Natural killer cell treated with Interleukin-12 subunit alpha and Interleukin-12 subunit beta and Interleukin-15 and Interleukin-18, amount 100 ng/mL, for 72 hours (primary cell): ENCODE measurements around the gene RASAL3. TPM values are rescaled to one million over a fixed set of nuclear protein-coding genes. Genes with fewer than 3 reads are reported as not detected.

Experiments
- ATAC-seq, 2 donors: fragments of 150-1000 bp; cut with Tn5 transposase in 1 of 2; sonication (Bioruptor Pico), chemical (Tn5 transposase) in 1 of 2; 2 replicates each; pipeline ENCODE4 v1.10.0; 2021
- DNase-seq: peaks from one replicate; pipeline ENCODE4 v3.0.0; 2022; ENCODE audit warnings: low spot score
- H3K27ac Mint-ChIP-seq, 2 donors: 1 replicate in 1 of 2; 2 replicates in 1 of 2; pipeline ENCODE4 v1.8.0; 2022; ENCODE audit warnings: mixed read lengths in 2 of 2, mild to moderate bottlenecking in 1 of 2, moderate library complexity in 1 of 2
- H3K27me3 Mint-ChIP-seq, 2 donors: 1 replicate in 1 of 2; 2 replicates in 1 of 2; pipeline ENCODE4 v1.8.0; 2022; ENCODE audit warnings: mixed read lengths in 2 of 2
- H3K36me3 Mint-ChIP-seq: one replicate; pipeline ENCODE4 v1.8.0; 2022; ENCODE audit warnings: mixed read lengths
- H3K4me1 Mint-ChIP-seq, 2 donors: 1 replicate in 1 of 2; 2 replicates in 1 of 2; pipeline ENCODE4 v1.8.0; 2022; ENCODE audit warnings: low read depth in 2 of 2, mixed read lengths in 2 of 2, mild to moderate bottlenecking in 1 of 2
- H3K4me3 Mint-ChIP-seq: one replicate; pipeline ENCODE4 v1.8.0; 2022; ENCODE audit warnings: mixed read lengths
- H3K9me3 Mint-ChIP-seq: 2 replicates; pipeline ENCODE4 v1.8.0; 2022; ENCODE audit warnings: mixed read lengths
- total RNA-seq, 2 donors: library from RNA; stranded (reverse); gene quantifications; one replicate each; pipeline ENCODE4 v1.2.3, GENCODE V29; 2022

Gene RASAL3
- total RNA-seq, 2 donors from 2014 or later: 129 to 158 TPM

- H3K27ac Mint-ChIP-seq: peak overlapping the region; percentile 75 to 84
- peak; percentile 62 to 64 for ATAC-seq
- peak; percentile 67 for DNase-seq
- no peaks in the 10 kb centered on the region for H3K36me3 Mint-ChIP-seq
- no peaks in the 10 kb centered on the region for H3K9me3 Mint-ChIP-seq
- peaks cover 0 to 8% of the 10 kb centered on the region in 2 donors for H3K27me3 Mint-ChIP-seq
- peak overlapping the region; percentile 74 for H3K4me3 Mint-ChIP-seq
- peaks cover 51 to 54% of the 10 kb centered on the region in 2 donors for H3K4me1 Mint-ChIP-seq
Observed at GRCh38 chr19:15466851-15467733, 2.7 kb upstream of the RASAL3 start.

GRCh38 chr19:15463861-15464371, 428 bp downstream of the RASAL3 start:
- Mint-ChIP-seq H3K27me3 (peaks cover 0 to 1% of the 10 kb centered on the region in 2 donors), H3K27ac (peak overlapping the region; percentile 94 to 95), H3K36me3 (no peaks in the 10 kb centered on the region), H3K4me3 (peak overlapping the region; percentile 95), H3K4me1 (peaks cover 49 to 51% of the 10 kb centered on the region in 2 donors), H3K9me3 (no peaks in the 10 kb centered on the region)
- ATAC-seq (peak; percentile 88 to 89), DNase-seq (peak; percentile 86)

- Mint-ChIP-seq H3K4me1 (peaks cover 27 to 32% of the 10 kb centered on the region in 2 donors), H3K9me3 (no peaks in the 10 kb centered on the region), H3K27ac (peak overlapping the region; percentile 94 to 95), H3K27me3 (no peaks in the 10 kb centered on the region), H3K4me3 (peak overlapping the region; percentile 17), H3K36me3 (no peaks in the 10 kb centered on the region)
- ATAC-seq (no peak), DNase-seq (no peak)
Observed at GRCh38 chr19:15461694-15462093, 2.6 kb downstream of the RASAL3 start.

DNA sequence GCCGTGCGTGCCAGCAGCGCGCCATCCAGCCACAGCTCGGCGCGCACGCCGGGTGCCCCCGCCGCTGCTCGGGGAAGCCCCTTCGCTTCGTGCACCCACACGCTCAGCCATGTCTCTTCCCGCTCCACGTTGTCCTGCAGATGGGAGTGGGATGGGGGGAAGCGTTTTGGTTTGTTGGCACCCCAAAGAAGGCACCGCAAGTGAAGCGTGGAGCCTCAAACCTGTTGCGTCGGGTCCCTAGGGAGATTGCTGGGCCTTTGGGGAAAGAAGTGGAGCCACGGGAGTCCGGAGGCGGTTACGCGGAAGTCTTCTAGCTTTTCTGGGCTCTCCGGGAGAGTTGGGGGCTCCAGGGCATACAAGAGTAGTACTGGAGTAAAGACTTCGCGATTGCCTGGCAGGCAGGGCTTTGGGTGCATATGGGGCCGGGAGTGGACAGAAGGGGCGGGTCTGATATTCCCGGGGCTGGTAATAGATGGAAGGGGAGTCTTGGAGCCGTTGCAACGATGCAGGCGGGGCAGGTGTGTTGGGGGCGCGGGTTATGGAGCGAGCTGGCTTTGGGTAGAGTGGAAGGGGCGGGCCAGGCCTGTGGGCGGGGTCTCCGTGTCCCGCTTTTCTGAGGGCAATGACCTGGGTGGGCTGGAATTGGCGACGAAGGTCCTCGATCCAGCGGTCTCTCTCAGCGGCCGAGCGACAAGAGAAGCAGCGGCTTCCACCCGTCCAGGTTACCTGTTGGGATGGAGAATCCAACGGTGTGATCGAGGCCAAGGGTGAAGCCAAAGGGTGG, 6.5 kb downstream of the RASAL3 start:
- Mint-ChIP-seq H3K27me3 (no peaks in the 10 kb centered on the region), H3K9me3 (no peaks in the 10 kb centered on the region), H3K4me1 (peaks cover 26 to 31% of the 10 kb centered on the region in 2 donors), H3K36me3 (peaks cover 14% of the 10 kb centered on the region), H3K27ac (no peak overlapping the region), H3K4me3 (no peak overlapping the region)
- ATAC-seq (no peak), DNase-seq (no peak)

GRCh38 chr19:15456871-15457700, 7.3 kb downstream of the RASAL3 start:
- peak in 1 of 2 donors; percentile 35 for ATAC-seq
- Mint-ChIP-seq H3K27me3 (no peaks in the 10 kb centered on the region), H3K4me1 (peaks cover 25 to 26% of the 10 kb centered on the region in 2 donors), H3K4me3 (no peak overlapping the region), H3K9me3 (no peaks in the 10 kb centered on the region), H3K27ac (no peak overlapping the region), H3K36me3 (peaks cover 14% of the 10 kb centered on the region)
- no peak for DNase-seq

GRCh38 chr19:15456441-15456840, 7.9 kb downstream of the RASAL3 start:
- Mint-ChIP-seq H3K4me3 (no peak overlapping the region), H3K27me3 (no peaks in the 10 kb centered on the region), H3K4me1 (peaks cover 21 to 23% of the 10 kb centered on the region in 2 donors), H3K36me3 (peaks cover 14% of the 10 kb centered on the region), H3K9me3 (no peaks in the 10 kb centered on the region), H3K27ac (no peak overlapping the region)
- ATAC-seq: no peak
- no peak for DNase-seq

- Mint-ChIP-seq H3K27me3 (no peaks in the 10 kb centered on the region), H3K27ac (no peak overlapping the region)
Observed at GRCh38 chr19:15455996-15456395, 8.3 kb downstream of the RASAL3 start.

GRCh38 chr19:15453906-15454860, 10.2 kb downstream of the RASAL3 start:
- no peak for ATAC-seq
- H3K4me1 Mint-ChIP-seq: peaks cover 30 to 31% of the 10 kb centered on the region in 2 donors
- no peaks in the 10 kb centered on the region for H3K27me3 Mint-ChIP-seq
- peaks cover 26% of the 10 kb centered on the region for H3K36me3 Mint-ChIP-seq
- DNase-seq: no peak
- peak overlapping the region; percentile 17 to 36 for H3K27ac Mint-ChIP-seq
- H3K4me3 Mint-ChIP-seq: no peak overlapping the region
- peaks cover 3% of the 10 kb centered on the region for H3K9me3 Mint-ChIP-seq

More at GRCh38 chr19:15455996-15456395, 8.3 kb downstream of the RASAL3 start:
- DNase-seq (no peak), ATAC-seq (no peak)
- peaks cover 25 to 27% of the 10 kb centered on the region in 2 donors for H3K4me1 Mint-ChIP-seq
- peaks cover 19% of the 10 kb centered on the region for H3K36me3 Mint-ChIP-seq
- no peaks in the 10 kb centered on the region for H3K9me3 Mint-ChIP-seq
- no peak overlapping the region for H3K4me3 Mint-ChIP-seq

DNA sequence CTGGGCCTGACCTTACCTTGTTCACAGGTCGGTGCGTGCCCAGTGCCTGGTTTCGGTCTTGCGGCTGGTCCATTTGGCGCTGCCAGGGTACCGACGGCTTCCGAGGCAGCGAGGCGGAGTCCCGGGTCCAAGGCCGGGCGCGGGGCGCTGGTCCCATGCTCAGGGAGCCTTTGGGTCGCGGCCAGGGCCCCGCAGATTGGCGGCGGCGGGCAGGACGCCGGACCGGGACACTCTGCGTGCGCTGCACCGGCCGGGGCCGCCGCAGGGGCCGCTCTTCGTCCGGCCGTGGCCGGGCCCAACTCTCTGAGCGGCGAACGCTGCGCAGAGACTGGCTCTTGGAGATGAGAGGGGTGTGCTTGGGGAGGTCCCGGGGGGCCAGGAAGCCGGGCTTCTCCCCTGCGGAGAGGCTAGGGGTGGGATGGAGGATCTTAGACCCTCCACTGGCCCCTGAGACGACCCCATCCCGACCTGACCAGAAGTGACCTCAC, 11.2 kb downstream of the RASAL3 start:
- DNase-seq (no peak), ATAC-seq (no peak)
- no peaks in the 10 kb centered on the region for H3K27me3 Mint-ChIP-seq
- H3K36me3 Mint-ChIP-seq: peaks cover 26% of the 10 kb centered on the region
- H3K27ac Mint-ChIP-seq: no peak overlapping the region
- H3K4me1 Mint-ChIP-seq: peaks cover 37% of the 10 kb centered on the region in 2 donors
- H3K9me3 Mint-ChIP-seq: peaks cover 3% of the 10 kb centered on the region
- no peak overlapping the region for H3K4me3 Mint-ChIP-seq

DNA sequence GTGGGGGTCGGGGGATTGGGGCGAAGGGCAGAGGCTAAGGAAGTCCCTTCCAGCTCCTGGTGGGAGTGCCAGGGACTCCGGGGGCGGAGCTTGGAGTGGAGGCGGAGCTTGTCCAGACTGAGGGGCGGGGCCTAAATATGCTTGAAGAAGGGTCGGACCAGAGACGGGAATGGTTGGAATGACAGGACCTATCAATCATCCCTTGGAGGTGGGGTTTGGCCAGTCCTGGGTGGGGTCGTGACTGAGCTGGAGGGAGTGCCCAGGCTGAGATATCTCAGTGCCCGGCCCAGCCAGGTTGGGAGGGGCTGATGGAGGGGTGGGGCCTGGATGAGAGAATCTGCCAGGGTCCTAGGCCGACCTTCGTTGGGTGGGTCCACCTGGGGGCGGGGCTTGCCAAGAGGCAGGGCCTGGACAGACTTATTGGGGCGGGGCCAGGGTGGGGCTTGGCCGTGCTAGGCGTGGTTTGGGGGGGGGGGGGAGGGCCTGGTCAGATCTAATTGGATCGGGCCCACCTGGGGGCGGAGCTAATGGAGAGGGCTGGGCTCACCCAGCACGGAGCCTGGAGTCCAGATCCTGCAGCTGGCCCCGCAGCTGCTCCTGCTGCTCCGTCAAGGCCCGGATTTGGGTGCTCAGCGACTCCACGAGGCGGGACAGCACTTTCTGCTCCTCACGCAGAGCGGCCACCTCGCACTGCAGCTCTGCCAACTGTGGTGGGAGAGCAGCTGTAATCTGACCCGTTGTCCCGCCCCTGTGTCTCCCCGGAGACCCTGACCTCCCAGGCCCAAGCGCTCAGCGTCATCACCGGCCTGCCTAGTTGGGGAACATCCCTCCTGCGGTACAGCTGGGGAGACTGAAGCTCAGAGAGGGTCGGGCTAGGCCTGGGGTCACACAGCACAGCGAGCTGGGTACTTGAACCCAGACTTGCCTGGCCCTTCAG, 12.0 kb downstream of the RASAL3 start:
- H3K27ac Mint-ChIP-seq: peak overlapping the region in 1 of 2 donors; percentile 48
- peaks cover 3% of the 10 kb centered on the region for H3K9me3 Mint-ChIP-seq
- H3K4me3 Mint-ChIP-seq: no peak overlapping the region
- DNase-seq (no peak), ATAC-seq (no peak)
- peaks cover 37 to 39% of the 10 kb centered on the region in 2 donors for H3K4me1 Mint-ChIP-seq
- H3K27me3 Mint-ChIP-seq: no peaks in the 10 kb centered on the region
- peaks cover 26% of the 10 kb centered on the region for H3K36me3 Mint-ChIP-seq

DNA sequence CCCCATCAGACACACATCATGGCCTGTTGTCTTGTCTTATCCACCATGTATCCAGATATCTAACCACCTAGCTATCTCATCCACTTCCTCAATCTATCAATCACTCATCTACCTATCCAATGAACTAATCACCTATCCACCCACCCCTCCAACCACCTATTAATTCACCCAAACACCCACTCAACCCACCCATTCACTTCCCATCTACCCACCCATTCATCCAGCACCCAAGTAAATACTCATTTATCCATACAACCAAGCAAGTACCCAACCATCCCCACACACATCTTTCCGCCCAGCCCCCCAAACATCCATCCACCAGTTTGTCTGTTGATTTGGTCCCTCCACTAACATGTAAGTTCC, 13.8 kb downstream of the RASAL3 start:
- Mint-ChIP-seq H3K27me3 (no peaks in the 10 kb centered on the region), H3K4me1 (peaks cover 37 to 43% of the 10 kb centered on the region in 2 donors), H3K9me3 (peaks cover 3% of the 10 kb centered on the region), H3K4me3 (peak overlapping the region; percentile 78), H3K27ac (peak overlapping the region; percentile 48 to 76), H3K36me3 (peaks cover 26% of the 10 kb centered on the region)
- no peak for DNase-seq
- no peak for ATAC-seq
